ENCODE data around the gene ARMS2. TPM values are rescaled to one million over a fixed set of nuclear protein-coding genes. Genes with fewer than 3 reads are reported as not detected.

Gene ARMS2
- total RNA-seq, 2 donors from 2014 or later: not detected

DNA sequence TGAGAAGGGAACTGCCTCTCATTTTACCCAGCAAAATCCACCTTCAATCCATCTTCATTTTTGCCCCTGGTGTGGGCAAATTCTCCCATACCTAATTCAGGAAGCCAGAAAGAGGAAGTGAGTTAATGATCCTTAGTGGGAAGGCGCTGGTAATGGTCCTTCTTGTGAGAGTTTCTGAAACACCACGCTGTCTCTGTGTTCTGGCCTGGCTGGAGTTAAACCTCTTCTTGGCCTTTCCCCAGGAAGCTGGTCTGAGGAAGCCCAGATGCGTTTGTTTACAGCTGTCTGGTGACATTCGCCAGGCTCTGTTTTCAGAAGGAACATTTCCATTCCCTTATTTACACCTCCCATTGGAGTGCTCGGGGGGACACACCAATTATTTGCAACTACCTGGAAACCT is 31.2 kb downstream of the ARMS2 start:
- H3K9ac ChIP-seq (ENCODE audit: low read depth in 2 of 2, low read length in 2 of 2): no peak overlapping the region
- no peaks in the 10 kb centered on the region for H3K4me1 ChIP-seq
- intact Hi-C loops (cut with DNase I): no loop called here
- no peak overlapping the region for H3K4me3 ChIP-seq
- H3K36me3 ChIP-seq: no peaks in the 10 kb centered on the region
- H3K27ac ChIP-seq: no peak overlapping the region
- no peaks in the 10 kb centered on the region for H3K27me3 ChIP-seq
- DNase-seq: no peak
- H3K9me3 ChIP-seq: no peaks in the 10 kb centered on the region
- TF ChIP-seq, protein P1, sequence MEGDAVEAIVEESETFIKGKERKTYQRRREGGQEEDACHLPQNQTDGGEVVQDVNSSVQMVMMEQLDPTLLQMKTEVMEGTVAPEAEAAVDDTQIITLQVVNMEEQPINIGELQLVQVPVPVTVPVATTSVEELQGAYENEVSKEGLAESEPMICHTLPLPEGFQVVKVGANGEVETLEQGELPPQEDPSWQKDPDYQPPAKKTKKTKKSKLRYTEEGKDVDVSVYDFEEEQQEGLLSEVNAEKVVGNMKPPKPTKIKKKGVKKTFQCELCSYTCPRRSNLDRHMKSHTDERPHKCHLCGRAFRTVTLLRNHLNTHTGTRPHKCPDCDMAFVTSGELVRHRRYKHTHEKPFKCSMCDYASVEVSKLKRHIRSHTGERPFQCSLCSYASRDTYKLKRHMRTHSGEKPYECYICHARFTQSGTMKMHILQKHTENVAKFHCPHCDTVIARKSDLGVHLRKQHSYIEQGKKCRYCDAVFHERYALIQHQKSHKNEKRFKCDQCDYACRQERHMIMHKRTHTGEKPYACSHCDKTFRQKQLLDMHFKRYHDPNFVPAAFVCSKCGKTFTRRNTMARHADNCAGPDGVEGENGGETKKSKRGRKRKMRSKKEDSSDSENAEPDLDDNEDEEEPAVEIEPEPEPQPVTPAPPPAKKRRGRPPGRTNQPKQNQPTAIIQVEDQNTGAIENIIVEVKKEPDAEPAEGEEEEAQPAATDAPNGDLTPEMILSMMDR (IDR thresholded peaks at IDR 0.05): no peak

DNA sequence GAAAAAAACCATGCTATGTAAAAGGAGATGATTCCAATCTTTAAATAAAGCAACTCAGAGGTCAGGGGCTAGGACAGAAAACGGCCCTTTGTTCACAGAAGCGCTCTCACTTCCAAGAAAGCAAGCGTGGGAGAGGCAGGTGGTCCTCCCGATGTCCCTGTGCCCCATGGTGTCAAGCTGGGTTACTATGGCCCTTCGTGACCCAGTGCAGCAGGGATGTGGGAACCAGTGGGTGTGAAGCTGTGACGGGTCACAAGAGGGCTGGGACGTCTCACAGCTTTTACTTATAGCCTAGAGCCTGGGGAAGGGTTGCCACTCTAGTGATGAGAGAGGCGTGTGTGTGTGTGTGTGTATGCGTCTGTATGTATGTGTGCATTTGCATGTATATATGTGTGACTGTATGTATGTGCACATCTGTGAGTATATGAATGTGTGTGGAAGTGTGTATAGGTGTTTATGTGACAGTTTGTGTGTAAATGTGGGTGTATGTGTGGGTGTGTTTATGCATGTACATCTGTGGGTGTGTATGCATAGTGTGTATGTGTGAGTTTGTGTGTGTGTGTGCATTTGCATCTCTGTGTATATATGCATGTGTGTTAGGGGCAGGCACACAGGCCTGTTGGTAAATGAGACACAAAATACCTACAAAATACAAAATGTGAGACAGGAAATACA is 32.1 kb downstream of the ARMS2 start:
- TF ChIP-seq, protein P1 (IDR thresholded peaks at IDR 0.05): no peak
- no peak overlapping the region for H3K9ac ChIP-seq (ENCODE audit: low read depth in 2 of 2, low read length in 2 of 2)
- no peak for DNase-seq
- no peaks in the 10 kb centered on the region for H3K4me1 ChIP-seq
- H3K36me3 ChIP-seq: no peaks in the 10 kb centered on the region
- H3K9me3 ChIP-seq: no peaks in the 10 kb centered on the region
- intact Hi-C loops (cut with DNase I): no loop called here
- H3K27me3 ChIP-seq: no peaks in the 10 kb centered on the region
- H3K4me3 ChIP-seq: no peak overlapping the region
- no peak overlapping the region for H3K27ac ChIP-seq

DNA sequence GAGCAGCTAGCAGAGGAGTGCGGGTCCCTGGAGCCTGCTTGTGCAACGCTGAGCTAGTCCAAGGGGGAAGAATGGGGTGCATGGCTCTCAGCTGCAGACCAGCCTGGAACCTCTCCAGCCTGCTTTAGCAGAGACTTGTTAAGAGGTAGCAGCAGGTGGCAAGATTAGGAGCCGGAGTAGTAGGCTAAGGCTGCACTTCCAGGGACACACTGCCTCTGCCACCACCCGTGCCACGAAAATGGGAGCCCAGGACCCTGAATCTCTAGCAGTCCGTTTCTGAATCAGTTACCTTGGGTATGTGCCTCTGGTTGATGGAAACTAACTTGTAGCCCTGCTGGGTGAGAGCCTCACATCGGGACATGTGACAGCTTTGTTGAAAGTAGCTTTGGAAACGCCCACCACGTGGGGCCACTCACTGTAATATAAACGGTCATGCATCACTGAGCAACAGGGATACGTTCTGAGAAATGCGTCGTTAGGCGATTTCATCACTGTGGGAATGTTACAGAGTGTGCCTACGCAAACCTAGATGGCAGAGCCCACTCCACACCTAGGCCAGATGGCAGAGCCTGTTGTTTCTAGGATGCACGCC is 32.8 kb downstream of the ARMS2 start:
- Histone ChIP-seq H3K27ac (no peak overlapping the region), H3K27me3 (no peaks in the 10 kb centered on the region), H3K36me3 (no peaks in the 10 kb centered on the region), H3K4me3 (no peak overlapping the region), H3K9ac (ENCODE audit: low read depth in 2 of 2, low read length in 2 of 2) (no peak overlapping the region), H3K4me1 (no peaks in the 10 kb centered on the region), H3K9me3 (no peaks in the 10 kb centered on the region)
- intact Hi-C loops (cut with DNase I): no loop called here
- TF ChIP-seq, protein P1 (IDR thresholded peaks at IDR 0.05): no peak
- DNase-seq: no peak

DNA sequence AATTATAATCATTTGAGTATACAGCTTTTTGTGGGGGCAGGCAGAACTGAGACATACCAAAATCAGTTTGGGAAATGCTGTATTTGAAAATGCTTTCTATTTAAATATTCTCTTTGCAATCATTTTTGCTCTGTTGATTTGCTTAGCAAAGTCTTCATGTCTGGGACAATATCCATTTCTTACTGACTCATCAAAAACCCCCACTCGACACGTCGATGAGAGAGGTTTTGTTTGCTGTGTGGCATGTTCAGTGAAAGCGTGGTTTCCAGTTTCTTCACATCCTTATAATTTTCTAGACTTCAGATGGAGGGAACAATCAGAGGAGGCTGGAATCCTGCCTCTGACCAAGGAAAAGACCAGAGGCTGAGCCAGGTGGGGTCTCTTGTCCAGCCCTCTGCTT is 35.8 kb downstream of the ARMS2 start:
- Histone ChIP-seq H3K36me3 (no peaks in the 10 kb centered on the region), H3K27ac (no peak overlapping the region), H3K9ac (ENCODE audit: low read depth in 2 of 2, low read length in 2 of 2) (no peak overlapping the region), H3K27me3 (no peaks in the 10 kb centered on the region), H3K4me1 (no peaks in the 10 kb centered on the region), H3K4me3 (no peak overlapping the region), H3K9me3 (no peaks in the 10 kb centered on the region)
- TF ChIP-seq, protein P1 (IDR thresholded peaks at IDR 0.05): no peak
- DNase-seq: no peak
- intact Hi-C loops (cut with DNase I): no loop called here

DNA sequence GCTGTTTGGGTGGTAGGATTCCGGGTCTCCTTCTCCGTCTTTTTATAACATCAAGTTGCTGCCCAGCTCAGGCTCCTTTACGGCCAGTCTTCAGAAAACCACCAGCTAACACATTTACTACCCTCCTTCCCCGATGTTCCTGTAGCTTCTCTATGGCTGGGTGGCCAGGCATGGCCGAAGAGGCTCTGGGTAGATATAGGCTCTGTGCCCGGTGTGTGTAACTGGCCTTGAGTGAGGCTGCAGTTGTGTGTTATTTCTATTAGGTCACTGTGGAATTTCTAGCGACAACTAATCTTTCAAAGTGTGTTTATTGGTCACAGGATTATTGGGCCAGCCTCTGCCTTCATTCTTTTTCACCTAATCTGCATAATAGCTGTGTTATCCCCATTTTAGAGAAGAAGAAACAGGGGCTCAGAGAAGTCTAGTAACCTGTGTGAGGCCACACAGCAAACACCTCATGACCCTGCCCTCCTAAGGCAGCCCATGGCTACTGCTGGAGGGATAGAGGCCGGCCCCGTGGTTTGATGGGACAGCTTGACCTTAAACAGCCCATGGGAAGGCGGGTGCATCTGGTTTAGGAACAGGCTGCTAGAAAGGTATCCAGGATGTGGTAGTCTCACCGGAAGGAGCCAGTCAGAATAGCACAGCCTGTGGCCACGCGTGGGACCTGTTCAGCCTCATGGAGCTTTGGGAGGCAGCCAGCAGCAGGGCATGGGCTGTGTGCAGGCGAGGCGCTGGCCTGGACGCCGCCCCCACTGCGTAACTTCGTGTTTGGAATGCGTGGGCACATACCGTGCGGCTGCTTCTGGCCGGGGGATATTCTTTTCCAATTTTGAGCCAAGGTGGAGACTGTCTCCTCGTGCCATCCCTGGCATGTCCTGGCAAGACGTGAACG is 36.6 kb downstream of the ARMS2 start:
- Histone ChIP-seq H3K27ac (no peak overlapping the region), H3K9ac (ENCODE audit: low read depth in 2 of 2, low read length in 2 of 2) (no peak overlapping the region), H3K4me1 (no peaks in the 10 kb centered on the region), H3K27me3 (no peaks in the 10 kb centered on the region), H3K9me3 (no peaks in the 10 kb centered on the region), H3K4me3 (no peak overlapping the region), H3K36me3 (no peaks in the 10 kb centered on the region)
- no peak for DNase-seq
- TF ChIP-seq, protein P1 (IDR thresholded peaks at IDR 0.05): no peak
- intact Hi-C loops (cut with DNase I): no loop called here

All from colonic mucosa (tissue), 4 donors.